Parathyroid adenoma (tissue), 2 donors: ENCODE results near the gene SEC14L5.
A peak's percentile ranks its signal among the peaks of the same experiment; 100 is the strongest.
"Not testable (repeated sequence)": the region's sequence is repeated elsewhere in the genome, so short reads cannot be mapped to it uniquely, and the experiment has no call there.

Source experiments
- H2AFZ ChIP-seq: fragments of 300-600 bp; sonication (generic); one replicate; pipeline ENCODE4 v1.7.0; 2017; ENCODE audit warnings: antibody characterized with exemption, mild to moderate bottlenecking
- H3K27ac ChIP-seq: fragments of 300-600 bp; sonication (generic); one replicate; pipeline ENCODE4 v1.7.0; 2017
- H3K27me3 ChIP-seq: fragments of 300-600 bp; sonication (generic); one replicate; pipeline ENCODE4 v1.7.0; 2017; ENCODE audit warnings: low read length; ENCODE audit not compliant: control insufficient read depth, insufficient read depth
- H3K36me3 ChIP-seq: fragments of 300-600 bp; sonication (generic); one replicate; pipeline ENCODE4 v1.7.0; 2017; ENCODE audit warnings: low read length; ENCODE audit not compliant: control insufficient read depth, insufficient read depth
- H3K4me1 ChIP-seq: fragments of 300-600 bp; sonication (generic); one replicate; pipeline ENCODE4 v1.7.0; 2017; ENCODE audit warnings: control low read depth
- H3K4me2 ChIP-seq: fragments of 300-600 bp; sonication (generic); one replicate; pipeline ENCODE4 v1.7.0; 2017; ENCODE audit warnings: low read length
- H3K4me3 ChIP-seq: fragments of 300-600 bp; sonication (generic); one replicate; pipeline ENCODE4 v1.7.0; 2017; ENCODE audit warnings: low read depth, low read length
- H3K79me2 ChIP-seq: fragments of 300-600 bp; sonication (generic); one replicate; pipeline ENCODE4 v1.7.0; 2017; ENCODE audit warnings: control low read depth
- H3K9ac ChIP-seq: fragments of 300-600 bp; sonication (generic); one replicate; pipeline ENCODE4 v1.7.0; 2017; ENCODE audit warnings: mild to moderate bottlenecking
- H3K9me3 ChIP-seq: fragments of 300-600 bp; sonication (generic); one replicate; pipeline ENCODE4 v1.7.0; 2017; ENCODE audit warnings: low read length; ENCODE audit not compliant: control insufficient read depth
- TF ChIP-seq, protein P1 (sequence below): fragments of 300-600 bp; sonication (generic); IDR thresholded peaks from one replicate; pipeline ENCODE4 v1.7.0; 2017; ENCODE audit warnings: antibody characterized with exemption, mild to moderate bottlenecking
- donor health status: primary hyperparathyroidism.

Gene SEC14L5

GRCh38 chr16:4966736-4967453, 8.8 kb downstream of the SEC14L5 start:
- Histone ChIP-seq H2AFZ (no peak overlapping the region), H3K4me1 (no peaks in the 10 kb centered on the region), H3K4me2 (no peak overlapping the region), H3K36me3 (no peaks in the 10 kb centered on the region), H3K27me3 (no peaks in the 10 kb centered on the region), H3K79me2 (no peaks in the 10 kb centered on the region), H3K27ac (no peak overlapping the region), H3K9me3 (no peaks in the 10 kb centered on the region), H3K4me3 (no peak overlapping the region), H3K9ac (no peak overlapping the region)
- TF ChIP-seq, protein P1, sequence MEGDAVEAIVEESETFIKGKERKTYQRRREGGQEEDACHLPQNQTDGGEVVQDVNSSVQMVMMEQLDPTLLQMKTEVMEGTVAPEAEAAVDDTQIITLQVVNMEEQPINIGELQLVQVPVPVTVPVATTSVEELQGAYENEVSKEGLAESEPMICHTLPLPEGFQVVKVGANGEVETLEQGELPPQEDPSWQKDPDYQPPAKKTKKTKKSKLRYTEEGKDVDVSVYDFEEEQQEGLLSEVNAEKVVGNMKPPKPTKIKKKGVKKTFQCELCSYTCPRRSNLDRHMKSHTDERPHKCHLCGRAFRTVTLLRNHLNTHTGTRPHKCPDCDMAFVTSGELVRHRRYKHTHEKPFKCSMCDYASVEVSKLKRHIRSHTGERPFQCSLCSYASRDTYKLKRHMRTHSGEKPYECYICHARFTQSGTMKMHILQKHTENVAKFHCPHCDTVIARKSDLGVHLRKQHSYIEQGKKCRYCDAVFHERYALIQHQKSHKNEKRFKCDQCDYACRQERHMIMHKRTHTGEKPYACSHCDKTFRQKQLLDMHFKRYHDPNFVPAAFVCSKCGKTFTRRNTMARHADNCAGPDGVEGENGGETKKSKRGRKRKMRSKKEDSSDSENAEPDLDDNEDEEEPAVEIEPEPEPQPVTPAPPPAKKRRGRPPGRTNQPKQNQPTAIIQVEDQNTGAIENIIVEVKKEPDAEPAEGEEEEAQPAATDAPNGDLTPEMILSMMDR = no peak

DNA sequence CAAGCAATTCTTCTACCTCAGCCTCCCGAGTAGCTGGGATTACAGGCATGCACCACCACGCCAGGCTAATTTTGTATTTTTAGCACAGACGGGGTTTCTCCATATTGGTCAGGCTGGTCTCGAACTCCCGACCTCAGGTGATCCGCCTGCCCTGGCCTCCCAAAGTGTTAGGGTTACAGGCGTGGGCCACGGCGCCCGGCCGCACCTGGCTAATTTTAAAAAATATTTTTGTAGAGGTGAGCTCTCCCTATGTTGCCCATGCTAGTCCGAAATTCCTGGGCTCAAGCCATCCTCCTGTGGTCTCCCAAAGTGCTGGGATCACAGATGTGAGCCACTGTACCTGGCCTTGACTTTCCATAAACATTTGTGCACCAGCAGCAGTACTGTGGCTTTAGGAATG, 10.1 kb downstream of the SEC14L5 start:
- H3K36me3 ChIP-seq, H3K27me3 ChIP-seq, H3K4me1 ChIP-seq, H3K27ac ChIP-seq, H3K4me3 ChIP-seq, H3K9ac ChIP-seq, H3K4me2 ChIP-seq, H3K9me3 ChIP-seq, H3K79me2 ChIP-seq: not testable (repeated sequence)
- H2AFZ ChIP-seq = peak overlapping the region; percentile 64

DNA sequence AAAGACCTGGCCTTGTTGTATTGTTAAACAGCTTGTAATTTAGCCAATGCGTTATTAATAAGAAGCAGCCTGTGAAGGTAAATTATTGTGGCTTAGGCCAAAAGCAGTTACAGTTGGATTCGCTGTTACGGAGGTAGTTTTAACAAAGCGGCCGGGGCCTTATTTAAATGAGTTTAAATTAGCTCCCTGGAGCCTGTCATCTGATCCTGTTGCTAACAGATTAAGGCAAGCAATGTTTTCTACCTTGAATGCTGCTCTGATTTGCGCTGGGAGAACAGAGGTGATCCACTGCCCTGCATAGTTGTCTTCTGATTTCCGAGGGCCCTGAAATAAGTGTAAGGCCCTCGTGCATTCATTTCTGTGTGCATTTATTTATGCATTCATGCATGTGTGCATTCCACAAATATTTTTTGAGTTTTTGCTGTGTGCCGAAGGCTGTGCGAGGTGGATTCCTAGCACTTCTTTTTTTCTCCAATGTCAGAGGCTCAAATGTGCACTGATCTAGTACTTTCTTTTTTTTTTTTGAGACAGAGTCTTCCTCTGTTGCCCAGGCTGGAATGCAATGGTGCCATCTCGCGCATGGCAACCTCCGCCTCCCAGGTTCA, 10.9 kb downstream of the SEC14L5 start:
- no peak overlapping the region for H3K4me3 ChIP-seq
- no peaks in the 10 kb centered on the region for H3K9me3 ChIP-seq
- no peaks in the 10 kb centered on the region for H3K4me1 ChIP-seq
- no peaks in the 10 kb centered on the region for H3K36me3 ChIP-seq
- TF ChIP-seq, protein P1 = no peak
- no peak overlapping the region for H3K9ac ChIP-seq
- no peak overlapping the region for H3K27ac ChIP-seq
- no peak overlapping the region for H3K4me2 ChIP-seq
- H3K79me2 ChIP-seq = no peaks in the 10 kb centered on the region
- no peaks in the 10 kb centered on the region for H3K27me3 ChIP-seq
- H2AFZ ChIP-seq = peak overlapping the region; percentile 64

DNA sequence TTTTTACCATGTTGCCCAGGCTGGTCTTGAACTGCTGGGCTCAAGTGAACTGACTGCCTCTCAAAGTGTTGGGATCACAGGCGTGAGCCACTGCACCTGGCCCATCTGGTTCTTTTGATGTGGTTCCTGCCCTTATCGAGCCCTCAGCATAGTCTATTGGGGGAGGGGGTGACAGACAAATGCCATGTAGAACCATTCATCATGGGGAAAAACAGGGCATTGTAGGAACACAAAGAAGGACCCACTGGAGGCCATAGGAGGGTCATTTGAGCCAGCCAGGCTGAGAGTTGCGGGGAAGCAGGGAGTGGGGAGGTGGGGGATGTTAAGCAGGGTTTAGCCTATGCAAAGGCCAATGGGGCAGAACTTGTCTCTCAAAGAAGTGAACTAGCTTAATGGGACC, 11.9 kb downstream of the SEC14L5 start:
- Histone ChIP-seq H3K27me3 (no peaks in the 10 kb centered on the region), H3K4me3 (no peak overlapping the region), H3K27ac (no peak overlapping the region), H3K9ac (no peak overlapping the region), H3K36me3 (no peaks in the 10 kb centered on the region), H3K79me2 (no peaks in the 10 kb centered on the region), H3K9me3 (no peaks in the 10 kb centered on the region), H3K4me1 (no peaks in the 10 kb centered on the region), H3K4me2 (no peak overlapping the region), H2AFZ (no peak overlapping the region)
- TF ChIP-seq, protein P1 = no peak

- H3K9ac ChIP-seq = no peak overlapping the region
- H3K36me3 ChIP-seq = no peaks in the 10 kb centered on the region
- H3K4me1 ChIP-seq = no peaks in the 10 kb centered on the region
- no peak overlapping the region for H3K4me2 ChIP-seq
- H3K4me3 ChIP-seq = no peak overlapping the region
- H3K27ac ChIP-seq = no peak overlapping the region
- no peak overlapping the region for H2AFZ ChIP-seq
- no peaks in the 10 kb centered on the region for H3K27me3 ChIP-seq
- no peaks in the 10 kb centered on the region for H3K9me3 ChIP-seq
- TF ChIP-seq, protein P1 = no peak
- H3K79me2 ChIP-seq = no peaks in the 10 kb centered on the region
Observed at GRCh38 chr16:4972938-4973587, 14.9 kb downstream of the SEC14L5 start.
